HG03439 (cell line): ENCODE results near the gene HMGCS2.
"Not testable (repeated sequence)": the region's sequence is repeated elsewhere in the genome, so short reads cannot be mapped to it uniquely, and the experiment has no call there.

Source experiments
- ATAC-seq: cut with Tn5 transposase; IDR thresholded peaks from one replicate; pipeline ENCODE4 v1.9.1; 2021; ENCODE audit warnings: mild to moderate bottlenecking, moderate library complexity; ENCODE audit not compliant: unreplicated experiment

HMGCS2 gene

DNA sequence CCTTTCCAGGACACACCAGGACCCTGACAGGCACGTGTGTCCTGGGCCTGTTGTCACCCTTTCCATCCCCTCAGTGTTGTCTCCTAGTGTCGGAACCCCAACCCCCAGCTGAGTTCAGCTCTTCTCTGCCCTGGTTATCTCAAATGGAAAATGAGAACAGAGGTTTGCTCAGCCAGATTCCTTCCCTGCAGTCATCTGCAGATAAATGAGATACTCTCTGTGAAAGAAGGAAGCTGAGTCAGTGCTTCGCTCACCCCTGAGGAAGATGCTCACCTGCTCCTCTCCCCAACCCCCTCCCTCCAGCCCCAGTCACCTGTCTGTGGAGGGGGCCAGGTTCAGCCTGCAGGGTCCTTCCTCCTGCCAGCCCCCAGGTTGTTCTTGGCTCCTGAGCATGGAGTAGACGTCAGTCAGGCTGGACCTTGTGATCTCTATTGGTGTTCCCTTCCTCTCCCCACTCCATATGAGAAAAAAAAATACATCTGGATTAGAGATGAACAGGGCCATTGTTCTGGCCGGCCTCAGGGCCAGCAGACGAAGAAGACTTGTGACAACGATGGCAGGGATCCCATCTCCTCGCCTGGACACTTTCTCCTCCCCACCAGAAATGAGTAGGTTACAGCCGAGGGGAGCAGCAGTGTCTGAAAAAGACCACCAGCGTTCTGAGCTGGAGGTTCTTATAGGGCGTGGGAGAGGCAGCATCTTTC lies 36.1 kb downstream of the HMGCS2 start:
- ATAC-seq = no peak

DNA sequence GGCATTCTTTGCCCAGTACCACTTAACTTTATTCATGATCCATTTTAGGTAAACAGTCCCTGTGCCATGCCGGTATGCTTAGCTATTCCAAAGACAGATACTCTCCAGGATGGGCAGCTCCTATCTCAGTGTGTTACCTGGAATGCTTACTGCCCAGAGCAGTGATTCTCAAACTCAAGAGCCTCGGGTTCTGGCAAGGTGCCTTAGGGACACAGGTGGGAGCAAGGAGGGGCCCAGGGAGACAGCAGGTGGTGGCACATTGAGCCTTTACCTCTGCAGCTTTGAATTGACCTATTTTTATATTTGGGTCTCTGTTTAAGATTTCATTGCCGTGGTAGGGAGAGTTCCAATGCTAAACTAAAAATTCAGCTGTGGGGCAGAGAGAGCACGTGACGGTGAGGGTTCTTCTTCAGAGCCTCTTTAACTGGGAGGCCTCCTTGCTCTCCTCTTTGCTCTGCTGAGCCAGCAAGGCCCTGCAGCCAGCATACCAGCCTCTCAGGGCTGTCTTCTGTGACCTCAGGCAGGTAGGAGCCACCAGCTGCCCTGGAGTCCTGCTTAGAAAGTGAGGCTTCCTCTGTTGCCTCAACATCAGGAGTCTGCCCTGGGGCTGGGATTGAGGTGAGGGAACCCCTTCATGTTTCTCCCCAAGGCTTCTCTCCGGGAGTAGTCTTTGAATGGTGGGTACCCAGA lies 36.8 kb downstream of the HMGCS2 start:
- no peak for ATAC-seq

DNA sequence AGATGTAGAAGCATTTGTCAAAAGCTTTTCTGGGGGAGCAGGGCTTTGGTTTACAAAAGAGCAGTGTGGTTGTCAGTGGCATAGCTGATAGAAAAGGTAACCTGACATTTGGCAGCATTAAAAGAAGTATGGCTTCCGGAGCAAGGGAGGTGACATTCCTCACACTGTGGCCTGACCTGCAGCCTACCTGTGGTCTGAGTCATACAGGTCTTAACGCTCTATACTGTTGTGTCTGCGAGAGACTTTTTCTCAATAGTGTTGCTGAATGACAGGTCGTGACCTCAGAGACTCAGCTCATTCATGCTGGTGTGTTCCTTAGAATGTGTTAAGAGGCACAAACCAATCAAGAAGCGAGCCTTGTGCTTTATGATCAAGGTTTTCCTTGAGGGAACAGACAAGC lies 37.6 kb downstream of the HMGCS2 start:
- ATAC-seq = no peak

GRCh38 chr1:119729044-119729443 lies 39.7 kb downstream of the HMGCS2 start:
- ATAC-seq = no peak

DNA sequence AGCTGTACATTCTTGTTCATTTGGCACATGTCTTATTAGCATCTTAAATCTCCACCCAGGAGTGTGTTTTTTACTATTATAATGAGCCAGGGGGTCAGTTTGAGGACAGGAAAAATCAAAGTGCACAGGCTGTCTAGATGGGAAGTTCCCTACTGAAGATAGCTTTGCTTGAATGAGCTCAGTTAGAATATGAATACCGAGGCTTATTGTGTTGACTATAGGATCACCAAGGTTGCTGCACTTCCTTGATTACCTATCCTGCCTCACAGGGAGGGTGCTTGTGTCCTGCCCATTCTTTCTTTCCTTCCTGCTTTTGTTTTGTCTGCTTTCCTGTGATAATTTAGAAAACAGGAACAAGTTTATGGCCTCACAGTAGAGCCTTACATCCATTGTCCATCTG lies 40.7 kb downstream of the HMGCS2 start:
- ATAC-seq = no peak

- no peak for ATAC-seq
Observed at GRCh38 chr1:119725626-119726025, 43.1 kb downstream of the HMGCS2 start.

- no peak for ATAC-seq
Observed at GRCh38 chr1:119724611-119725218, 44.0 kb downstream of the HMGCS2 start.

DNA sequence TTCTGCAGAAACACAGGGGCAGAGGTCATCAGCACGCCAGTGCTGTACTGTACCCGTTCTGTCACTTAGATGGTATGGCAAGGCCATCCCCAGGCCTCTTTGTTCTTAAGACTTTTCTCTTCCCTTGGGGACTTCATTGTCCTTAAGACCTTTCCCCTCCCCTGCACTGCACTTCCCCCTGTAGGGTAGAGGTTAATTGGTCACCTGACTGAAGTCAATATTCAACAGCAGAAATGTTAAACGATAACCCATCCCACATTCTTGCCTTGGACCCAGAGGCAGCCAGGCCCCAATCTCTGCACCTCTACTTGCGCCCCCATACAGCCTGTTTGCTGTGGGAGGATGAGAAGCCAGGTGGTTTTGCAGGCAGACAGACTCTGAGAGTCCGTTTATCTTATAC lies 46.8 kb downstream of the HMGCS2 start:
- ATAC-seq = no peak

DNA sequence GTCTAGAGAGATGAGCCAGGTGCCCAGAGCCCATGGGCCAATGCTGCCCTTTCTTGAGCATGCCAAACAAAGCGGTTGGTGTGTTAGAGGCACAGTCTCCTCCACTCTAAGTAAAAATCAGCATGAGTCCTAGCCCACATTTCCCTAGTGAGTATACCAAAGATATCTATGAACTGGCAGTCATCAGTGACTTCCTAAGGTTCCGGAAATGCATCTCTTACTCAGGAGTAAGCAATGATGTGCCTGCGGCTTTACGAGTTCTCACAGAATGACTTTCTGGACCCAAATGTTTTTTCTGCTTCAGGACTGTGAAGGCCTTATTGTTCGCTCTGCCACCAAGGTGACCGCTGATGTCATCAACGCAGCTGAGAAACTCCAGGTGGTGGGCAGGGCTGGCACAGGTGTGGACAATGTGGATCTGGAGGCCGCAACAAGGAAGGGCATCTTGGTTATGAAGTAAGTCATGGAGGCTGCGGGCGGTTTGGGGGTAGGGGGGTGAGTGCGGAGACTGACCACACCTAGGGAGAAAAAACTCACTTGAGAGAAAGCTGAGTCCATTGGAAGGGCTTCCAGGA lies 47.8 kb downstream of the HMGCS2 start:
- ATAC-seq = no peak

GRCh38 chr1:119718972-119719371 lies 49.7 kb downstream of the HMGCS2 start:
- ATAC-seq = no peak

GRCh38 chr1:119718409-119718808 lies 50.3 kb downstream of the HMGCS2 start:
- no peak for ATAC-seq

GRCh38 chr1:119715542-119715941 lies 53.2 kb downstream of the HMGCS2 start:
- no peak for ATAC-seq

- ATAC-seq = no peak
Observed at GRCh38 chr1:119714583-119714982, 54.1 kb downstream of the HMGCS2 start.

GRCh38 chr1:119713749-119714456 lies 54.8 kb downstream of the HMGCS2 start:
- no peak for ATAC-seq

DNA sequence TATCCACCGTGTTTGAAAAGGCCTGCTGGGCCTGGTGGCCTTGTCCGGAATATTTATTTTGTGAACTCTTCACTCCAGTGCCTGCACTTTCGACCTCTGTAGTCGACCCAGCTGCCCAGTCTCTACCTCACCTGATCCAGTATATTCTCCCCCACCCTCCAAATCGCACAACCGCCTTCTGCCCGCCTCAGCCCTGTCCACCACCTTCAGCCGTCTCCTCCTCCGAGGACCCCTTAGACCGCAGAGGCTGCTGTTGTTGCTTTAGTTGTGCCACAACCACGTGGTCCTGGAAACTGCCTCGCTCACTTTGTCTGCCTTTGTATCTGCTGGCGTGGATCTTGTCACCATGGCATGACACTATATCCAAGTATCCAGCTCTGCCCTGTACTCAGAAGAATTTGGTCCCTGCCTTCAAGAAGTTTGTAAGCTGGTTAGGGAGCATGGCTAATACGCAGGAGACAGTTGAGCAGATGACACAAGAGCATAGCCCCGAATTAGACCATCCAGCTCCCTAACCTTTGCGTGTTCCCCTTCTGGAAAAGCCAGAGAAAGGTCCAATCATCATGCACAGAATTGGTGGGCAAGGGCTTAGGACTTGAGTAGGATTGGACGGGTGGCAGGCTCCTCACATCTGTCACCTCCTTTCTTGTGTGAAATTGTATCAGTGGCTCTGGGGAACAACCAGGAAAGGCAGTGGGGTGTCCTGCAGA lies 55.5 kb downstream of the HMGCS2 start:
- no peak for ATAC-seq

GRCh38 chr1:119712342-119713038 lies 56.2 kb downstream of the HMGCS2 start:
- no peak for ATAC-seq

- ATAC-seq = no peak
Observed at GRCh38 chr1:119711804-119712341, 56.8 kb downstream of the HMGCS2 start, which contains the start of gene PHGDH. PHGDH (plus strand) TSS chr1:119711934; CDS start chr1:119712023, 89 bp downstream.

- not testable (repeated sequence) for ATAC-seq
Observed at GRCh38 chr1:119711356-119711803, 57.3 kb downstream of the HMGCS2 start.

DNA sequence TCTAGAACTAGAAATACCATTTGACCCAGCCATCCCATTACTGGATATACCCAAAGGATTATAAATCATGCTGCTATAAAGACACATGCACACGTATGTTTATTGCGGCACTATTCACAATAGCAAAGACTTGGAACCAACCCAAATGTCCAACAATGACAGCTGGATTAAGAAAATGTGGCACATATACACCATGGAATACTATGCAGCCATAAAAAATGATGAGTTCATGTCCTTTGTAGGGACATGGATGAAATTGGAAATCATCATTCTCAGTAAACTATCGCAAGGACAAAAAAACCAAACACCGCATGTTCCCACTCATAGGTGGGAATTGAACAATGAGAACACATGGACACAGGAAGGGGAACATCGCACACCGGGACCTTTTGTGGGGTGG lies 62.1 kb downstream of the HMGCS2 start:
- ATAC-seq = not testable (repeated sequence)
